Effector memory CD4-positive, alpha-beta T cell (primary cell): ENCODE data around the gene ADRA2B.
"Not testable (repeated sequence)": the region's sequence is repeated elsewhere in the genome, so short reads cannot be mapped to it uniquely, and the experiment has no call there.

Experiments used
- DNase-seq, 3 donors: peaks; one replicate each; pipeline ENCODE4 v3.0.0-alpha.2; 2020
- H3K27ac ChIP-seq: 2 replicates; pipeline ENCODE4 v1.7.0; 2013; ENCODE audit warnings: mild to moderate bottlenecking, low read length, moderate library complexity; ENCODE audit not compliant: insufficient read depth, poor library complexity, severe bottlenecking
- H3K27me3 ChIP-seq: replicated peaks from 2 replicates; pipeline ENCODE4 v1.7.0; 2013; ENCODE audit warnings: mild to moderate bottlenecking, low read length; ENCODE audit not compliant: insufficient read depth, control insufficient read depth, poor library complexity, severe bottlenecking
- H3K36me3 ChIP-seq: 2 replicates; pipeline ENCODE4 v1.7.0; 2013; ENCODE audit warnings: mild to moderate bottlenecking, low read length, moderate library complexity; ENCODE audit not compliant: control insufficient read depth, insufficient read depth
- H3K4me1 ChIP-seq: 2 replicates; pipeline ENCODE4 v1.7.0; 2013; ENCODE audit warnings: low read length, mild to moderate bottlenecking; ENCODE audit not compliant: control insufficient read depth, insufficient read depth, poor library complexity, severe bottlenecking
- H3K4me3 ChIP-seq: 2 replicates; pipeline ENCODE4 v1.7.0; 2013; ENCODE audit warnings: low read length, low read depth, mild to moderate bottlenecking; ENCODE audit not compliant: insufficient read depth, poor library complexity, severe bottlenecking
- H3K9me3 ChIP-seq: 2 replicates; pipeline ENCODE4 v1.7.0; 2013; ENCODE audit warnings: mild to moderate bottlenecking, low read length, moderate library complexity; ENCODE audit not compliant: control insufficient read depth

ADRA2B gene

DNA sequence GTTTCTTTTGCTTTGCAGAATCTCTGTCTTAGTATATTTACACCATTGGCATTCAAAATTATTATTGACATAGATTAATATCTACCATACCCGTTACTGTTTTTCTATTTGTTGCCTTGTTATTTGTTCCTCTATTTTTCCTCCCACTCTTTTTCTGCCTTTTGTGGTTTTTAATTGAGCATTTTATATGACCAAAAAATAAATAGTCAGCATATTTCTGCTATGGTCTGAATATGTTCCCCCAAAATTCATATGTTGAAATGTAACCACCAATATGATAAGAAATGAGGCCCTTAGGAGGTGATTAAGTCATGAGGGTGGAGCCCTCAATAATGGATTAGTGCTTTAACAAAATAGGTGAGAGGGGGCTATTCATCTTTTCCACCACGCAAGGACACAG is 35.3 kb downstream of the ADRA2B start:
- Histone ChIP-seq H3K27ac (no peak overlapping the region), H3K9me3 (no peaks in the 10 kb centered on the region), H3K4me1 (no peaks in the 10 kb centered on the region), H3K36me3 (no peaks in the 10 kb centered on the region), H3K4me3 (no peak overlapping the region), H3K27me3 (no peaks in the 10 kb centered on the region)
- DNase-seq, result no peak

DNA sequence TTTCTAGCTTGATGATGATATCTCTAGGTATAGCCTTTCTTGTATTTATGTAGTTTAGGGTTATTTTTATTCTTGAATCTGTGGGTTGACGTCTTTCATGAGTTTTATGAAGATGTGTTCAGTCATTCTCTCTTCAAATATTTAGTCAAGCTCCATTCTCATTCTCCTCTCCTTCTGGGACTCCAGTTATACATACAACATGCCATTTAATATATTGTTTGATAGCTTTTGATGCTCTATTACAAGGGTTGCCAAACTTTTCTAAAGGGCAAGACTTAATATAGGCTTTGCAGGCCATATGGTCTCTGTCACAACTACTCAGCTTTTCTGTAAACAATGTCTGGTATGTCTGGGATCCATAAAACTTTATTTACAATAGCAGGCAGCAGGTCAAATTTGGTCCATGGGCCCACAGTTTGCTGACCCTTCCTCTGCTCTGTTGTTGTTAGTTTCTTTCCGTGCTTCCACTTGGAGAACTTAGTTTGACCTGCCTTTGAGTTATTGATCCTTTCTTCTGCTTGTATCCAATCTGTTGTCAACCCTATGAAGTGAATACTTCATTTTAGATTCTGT is 41.1 kb downstream of the ADRA2B start:
- Histone ChIP-seq H3K4me1 (no peaks in the 10 kb centered on the region), H3K36me3 (no peaks in the 10 kb centered on the region), H3K4me3 (no peak overlapping the region), H3K9me3 (peaks cover 4% of the 10 kb centered on the region), H3K27me3 (no peaks in the 10 kb centered on the region), H3K27ac (no peak overlapping the region)
- DNase-seq, result no peak

DNA sequence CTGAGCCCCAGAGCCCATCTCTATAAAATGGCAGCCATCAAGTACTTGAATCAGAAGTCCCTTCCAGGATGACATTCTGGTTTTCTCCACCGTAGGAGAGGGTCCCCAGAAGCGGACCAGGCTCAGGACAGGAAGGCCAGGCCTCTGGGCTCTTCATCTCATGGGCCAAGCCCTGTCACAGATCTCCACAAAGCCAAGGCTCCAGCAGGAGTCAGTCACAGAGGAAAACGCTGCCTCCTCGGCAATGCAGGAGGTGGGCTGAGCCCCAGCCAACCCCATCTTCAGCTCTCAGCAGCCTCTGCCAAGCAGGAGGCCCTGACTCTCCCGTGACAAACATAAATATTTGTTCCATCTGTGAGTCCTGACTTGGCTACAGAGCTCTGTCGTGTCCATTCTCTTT is 42.2 kb downstream of the ADRA2B start:
- H3K27me3 ChIP-seq, result no peaks in the 10 kb centered on the region
- H3K4me3 ChIP-seq, result no peak overlapping the region

DNA sequence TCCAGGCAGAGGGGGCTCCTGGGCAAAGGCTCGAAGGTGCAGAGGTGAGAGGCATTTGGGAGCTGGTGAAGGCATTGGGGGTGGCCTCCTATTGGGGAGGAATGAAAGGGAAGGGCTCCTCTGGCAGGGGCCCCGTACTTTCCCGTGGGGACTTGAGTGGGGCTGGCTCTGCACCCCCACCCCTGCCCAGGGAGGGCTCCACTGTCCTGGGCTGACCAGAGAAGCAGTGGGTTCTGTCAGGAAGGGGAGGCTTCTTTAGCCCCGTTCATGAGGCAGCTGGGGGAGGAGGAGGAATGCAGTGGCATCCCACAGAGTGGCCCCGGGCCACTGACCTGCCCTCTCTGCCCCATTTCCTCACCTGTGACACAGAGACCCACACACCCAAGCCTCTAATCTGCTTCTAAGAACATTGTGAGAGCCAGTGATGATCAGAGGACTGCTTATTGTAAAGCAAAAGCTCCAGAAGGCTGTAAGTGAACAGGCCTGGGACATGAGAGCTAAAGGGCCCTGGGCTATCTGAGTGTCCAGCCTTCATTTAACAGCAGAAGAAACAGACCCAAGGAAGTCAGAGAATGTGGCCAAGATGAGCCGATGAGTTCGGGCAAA is 43.1 kb downstream of the ADRA2B start:
- Histone ChIP-seq H3K36me3 (no peaks in the 10 kb centered on the region), H3K4me3 (no peak overlapping the region), H3K9me3 (peaks cover 4% of the 10 kb centered on the region), H3K27me3 (no peaks in the 10 kb centered on the region), H3K27ac (no peak overlapping the region), H3K4me1 (no peaks in the 10 kb centered on the region)
- DNase-seq, result no peak

More for the DNA sequence above, 42.2 kb downstream of the ADRA2B start:
- no peak for DNase-seq
- Histone ChIP-seq H3K36me3 (no peaks in the 10 kb centered on the region), H3K4me1 (no peaks in the 10 kb centered on the region), H3K9me3 (peaks cover 4% of the 10 kb centered on the region), H3K27ac (no peak overlapping the region)

DNA sequence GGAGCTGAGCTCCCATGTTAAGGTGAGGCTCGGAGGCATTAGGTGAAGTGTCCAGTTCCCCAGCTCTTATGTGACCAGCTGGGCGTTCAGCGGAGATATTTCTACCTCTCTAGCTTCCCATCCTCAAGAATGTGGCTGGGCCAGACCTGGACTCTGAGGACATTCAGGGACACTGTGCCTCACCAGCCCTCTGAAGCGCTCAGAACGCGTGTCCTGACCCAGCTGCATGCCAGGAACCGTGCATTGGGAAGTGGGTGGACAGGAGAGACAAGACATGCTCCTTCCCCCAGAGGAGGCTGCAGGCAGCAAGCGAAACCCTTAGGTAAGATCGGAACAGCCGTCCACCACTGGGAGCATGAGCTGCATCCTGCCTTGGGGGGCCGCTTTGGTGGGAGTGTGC is 43.6 kb downstream of the ADRA2B start:
- no peaks in the 10 kb centered on the region for H3K4me1 ChIP-seq
- H3K27me3 ChIP-seq, result no peaks in the 10 kb centered on the region
- no peak overlapping the region for H3K4me3 ChIP-seq
- no peak overlapping the region for H3K27ac ChIP-seq
- H3K36me3 ChIP-seq, result no peaks in the 10 kb centered on the region
- no peak for DNase-seq
- peaks cover 4% of the 10 kb centered on the region for H3K9me3 ChIP-seq

DNA sequence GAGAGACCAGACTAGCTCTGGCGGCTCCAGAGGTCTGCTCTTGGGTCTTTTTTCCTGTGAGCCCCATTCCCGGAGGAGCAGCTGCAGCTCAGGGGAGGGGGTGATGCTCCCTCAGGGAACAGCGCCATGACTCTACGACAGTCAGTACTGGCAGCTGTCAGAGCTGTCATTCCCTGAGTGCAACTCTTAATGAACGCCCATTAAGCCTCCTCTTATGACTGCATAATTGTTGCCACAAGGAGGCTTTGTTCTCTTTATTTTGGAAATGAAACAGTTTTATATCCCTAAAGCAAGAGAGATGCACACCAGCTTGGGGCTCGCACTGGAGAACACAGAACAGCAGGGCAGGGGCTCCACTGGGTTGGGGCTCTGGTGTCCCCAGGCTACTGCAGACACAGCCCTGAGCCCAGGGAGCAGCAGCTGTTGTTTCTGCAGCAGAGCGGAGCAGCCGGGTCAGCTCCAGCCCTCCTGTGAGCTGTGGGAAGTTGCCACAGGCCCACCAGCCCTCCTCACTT is 44.3 kb downstream of the ADRA2B start:
- not testable (repeated sequence) for H3K4me1 ChIP-seq, DNase-seq, H3K36me3 ChIP-seq, H3K9me3 ChIP-seq, H3K4me3 ChIP-seq, H3K27me3 ChIP-seq, H3K27ac ChIP-seq

DNA sequence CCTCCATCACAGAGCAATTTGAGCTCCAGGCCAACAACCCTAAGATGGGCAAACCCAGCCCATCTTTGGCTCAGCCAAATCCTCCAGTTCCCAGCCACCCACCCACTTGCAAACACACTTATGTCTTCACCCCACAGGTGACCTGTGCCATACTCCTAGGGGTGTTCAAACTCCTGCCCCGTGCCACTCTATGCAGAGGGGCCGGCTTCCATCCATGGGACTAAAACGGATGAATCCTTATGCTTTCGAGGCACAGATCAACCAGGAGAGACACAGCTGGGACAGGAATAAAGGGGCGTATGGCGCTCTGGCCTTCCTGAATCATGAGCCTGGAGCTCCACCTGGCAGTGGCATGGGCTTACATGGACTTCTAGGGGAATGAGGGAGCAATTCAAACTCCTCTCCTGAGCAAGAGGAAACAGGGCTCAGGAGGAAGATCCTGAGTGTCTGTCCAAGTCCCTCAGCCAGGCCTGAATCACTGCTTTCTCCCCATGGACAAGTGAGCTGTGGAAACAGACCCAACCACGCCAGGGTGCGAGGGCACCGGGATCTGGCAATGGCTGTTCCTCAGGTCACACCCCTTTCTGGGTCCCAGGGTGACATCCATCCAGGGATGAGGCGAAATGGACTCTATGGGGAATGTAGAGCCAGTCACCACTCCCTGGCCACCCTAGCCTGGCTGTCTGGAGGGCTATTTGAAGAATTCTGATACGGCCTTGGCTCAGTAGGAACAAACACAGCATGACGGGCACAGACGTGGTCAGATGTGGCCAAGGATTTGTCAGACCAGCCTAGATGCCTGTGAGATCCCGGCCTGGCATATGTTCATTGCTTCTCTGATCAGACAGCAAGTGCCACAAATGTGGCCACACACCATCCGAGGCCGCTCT is 45.0 kb downstream of the ADRA2B start:
- not testable (repeated sequence) for H3K27ac ChIP-seq, H3K4me1 ChIP-seq, H3K9me3 ChIP-seq, H3K4me3 ChIP-seq, DNase-seq, H3K36me3 ChIP-seq, H3K27me3 ChIP-seq

DNA sequence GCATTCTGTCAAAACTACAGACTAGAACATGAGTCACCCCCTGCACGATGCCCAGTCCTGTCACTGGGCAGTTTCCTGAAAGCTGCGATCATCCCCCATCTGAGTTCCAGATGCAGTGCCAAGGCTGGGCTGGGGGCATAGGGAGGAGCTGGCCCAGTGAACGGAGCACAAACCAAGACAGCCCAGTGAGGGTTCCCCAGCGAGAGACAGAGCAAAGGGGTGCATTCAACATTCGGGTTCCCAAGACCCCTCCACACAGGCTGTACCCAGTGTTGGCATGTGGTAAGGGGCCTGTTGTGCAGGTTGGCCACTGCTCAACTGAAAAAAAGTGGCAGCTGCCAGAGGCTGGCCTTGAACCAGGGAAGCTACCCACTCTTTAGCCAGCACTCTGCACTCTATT is 46.0 kb downstream of the ADRA2B start:
- H3K4me1 ChIP-seq, H3K27me3 ChIP-seq, H3K4me3 ChIP-seq, H3K9me3 ChIP-seq, H3K36me3 ChIP-seq, H3K27ac ChIP-seq, DNase-seq: not testable (repeated sequence)

DNA sequence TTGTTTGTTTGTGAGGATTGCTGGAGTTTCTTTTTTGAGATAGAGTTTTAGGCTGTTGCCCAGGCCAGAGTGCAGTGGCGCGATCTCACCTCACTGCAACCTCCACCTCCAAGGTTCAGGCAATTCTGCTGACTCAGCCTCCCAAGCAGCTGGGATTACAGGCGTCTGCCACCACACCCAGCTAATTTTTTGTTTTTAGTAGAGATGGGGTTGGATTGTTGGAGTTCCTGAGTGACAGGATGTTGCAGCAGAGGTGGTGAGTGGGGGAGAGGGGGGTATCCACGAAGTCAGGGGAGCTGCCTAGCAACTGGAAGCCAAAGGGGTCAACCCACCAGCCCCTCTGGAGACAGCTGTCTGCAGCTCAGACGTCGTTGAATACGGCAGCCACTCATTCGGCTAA is 46.5 kb downstream of the ADRA2B start:
- not testable (repeated sequence) for H3K27ac ChIP-seq, H3K27me3 ChIP-seq, H3K9me3 ChIP-seq, H3K4me3 ChIP-seq, H3K36me3 ChIP-seq, H3K4me1 ChIP-seq, DNase-seq
